AG10803 (cell line): Measurements from ENCODE around the gene CAPN3.
"Not testable (repeated sequence)": the region's sequence is repeated elsewhere in the genome, so short reads cannot be mapped to it uniquely, and the experiment has no call there.

Experiments
- DNase-seq: peaks from one replicate; pipeline ENCODE4 v3.0.0; 2010; ENCODE audit warnings: low read depth
- H3K4me3 ChIP-seq: 2 replicates; pipeline ENCODE4 v1.5.1; 2011; ENCODE audit warnings: mild to moderate bottlenecking, low read length, control low read depth
- CTCF ChIP-seq: conservative IDR thresholded peaks from 2 replicates; pipeline ENCODE4 v1.5.1; 2011; ENCODE audit warnings: mild to moderate bottlenecking, low read length, control low read depth, inconsistent platforms

CAPN3 gene

GRCh38 chr15:42329992-42330391 lies 29.3 kb upstream of the CAPN3 start:
- DNase-seq = no peak
- no peak for TF ChIP-seq CTCF
- no peak overlapping the region for H3K4me3 ChIP-seq

- no peak for TF ChIP-seq CTCF
- no peak overlapping the region for H3K4me3 ChIP-seq
- DNase-seq = peak; percentile 30
These were observed 28.1 kb upstream of the CAPN3 start for GRCh38 chr15:42331235-42331634.

- no peak overlapping the region for H3K4me3 ChIP-seq
- no peak for TF ChIP-seq CTCF
- DNase-seq = peak; percentile 36
These were observed 27.0 kb upstream of the CAPN3 start for GRCh38 chr15:42332331-42332730.

- DNase-seq = no peak
- no peak for TF ChIP-seq CTCF
- no peak overlapping the region for H3K4me3 ChIP-seq
These were observed 24.2 kb upstream of the CAPN3 start for GRCh38 chr15:42335074-42335473.

- not testable (repeated sequence) for H3K4me3 ChIP-seq, DNase-seq
These were observed 22.7 kb upstream of the CAPN3 start for GRCh38 chr15:42336650-42337049.

GRCh38 chr15:42337104-42337503 lies 22.2 kb upstream of the CAPN3 start:
- not testable (repeated sequence) for DNase-seq, H3K4me3 ChIP-seq

GRCh38 chr15:42338500-42338899 lies 20.8 kb upstream of the CAPN3 start:
- no peak for TF ChIP-seq CTCF
- DNase-seq = no peak
- H3K4me3 ChIP-seq = no peak overlapping the region

- no peak for DNase-seq
- TF ChIP-seq CTCF = no peak
- no peak overlapping the region for H3K4me3 ChIP-seq
These were observed 15.6 kb upstream of the CAPN3 start for GRCh38 chr15:42343596-42344232.
